Smooth muscle cell of the coronary artery (primary cell): ENCODE data around the gene TMEM186. TPM values are rescaled to one million over a fixed set of nuclear protein-coding genes. Genes with fewer than 3 reads are reported as not detected.

ENCODE experiments used
- total RNA-seq: library from RNA; depleted of rRNA; stranded (reverse); fragments of >200 nt; gene quantifications from 2 replicates; pipeline ENCODE4 v1.2.3, GENCODE V29; 2014; ENCODE audit warnings: low replicate concordance

TMEM186 gene, protein sequence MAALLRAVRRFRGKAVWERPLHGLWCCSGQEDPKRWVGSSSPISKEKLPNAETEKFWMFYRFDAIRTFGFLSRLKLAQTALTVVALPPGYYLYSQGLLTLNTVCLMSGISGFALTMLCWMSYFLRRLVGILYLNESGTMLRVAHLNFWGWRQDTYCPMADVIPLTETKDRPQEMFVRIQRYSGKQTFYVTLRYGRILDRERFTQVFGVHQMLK
- total RNA-seq = 3.2 and 5.7 TPM in 2 replicates

DNA sequence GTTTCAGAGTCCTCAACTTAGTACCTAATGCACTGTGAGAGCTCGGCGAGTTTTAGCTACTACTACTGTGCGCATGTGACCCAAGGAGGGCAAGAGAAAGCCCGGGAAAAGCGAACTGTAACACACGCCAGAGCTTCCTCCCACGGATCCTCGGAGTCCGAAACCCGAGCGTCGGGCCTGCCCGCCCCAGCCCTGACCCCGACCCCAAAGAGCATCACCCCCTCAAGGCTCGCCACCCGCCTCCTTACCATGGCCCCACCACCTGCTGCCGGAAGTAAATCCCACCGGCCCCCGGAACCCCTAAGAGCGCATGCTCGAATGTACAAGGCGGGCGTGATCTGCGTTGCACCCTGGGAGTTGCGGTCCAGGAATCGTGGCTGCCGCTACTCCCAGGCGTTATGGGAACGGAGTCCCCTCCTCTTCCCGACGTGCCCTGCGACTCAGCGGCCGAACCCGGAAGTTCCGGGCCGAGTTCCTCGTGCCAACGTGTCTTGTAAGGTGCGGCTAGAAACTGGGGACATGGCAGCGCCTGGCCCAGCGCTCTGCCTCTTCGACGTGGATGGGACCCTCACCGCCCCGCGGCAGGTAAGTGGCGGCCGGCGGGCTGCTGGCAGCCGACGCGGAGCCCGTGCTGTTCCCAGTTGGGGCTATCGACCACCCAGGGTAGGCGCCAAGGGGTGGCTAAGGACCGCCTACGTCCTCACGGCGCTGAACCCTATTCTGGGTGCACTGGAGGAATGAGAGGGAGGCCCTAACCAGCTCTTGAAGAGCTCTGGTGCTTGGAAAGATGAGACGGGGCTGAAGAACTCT, at the start of gene TMEM186, which contains the start of gene PMM2:
Gene TMEM186 (minus strand): TSS at position 276 of the 810 bp plus-strand sequence. CDS start 25 bp downstream, at position 251.
Gene PMM2 (plus strand): TSS at position 476 of the 810 bp plus-strand sequence. CDS start 44 bp downstream, at position 520.

Other genes with a start within 250 kb of the TMEM186 start
- gene TMEM114, start 207.1 kb downstream of the TMEM186 start, total RNA-seq = not detected in 2 replicates
- 23.1 and 23.5 TPM in 2 replicates for gene METTL22, start 175.9 kb downstream of the TMEM186 start, total RNA-seq
- gene ABAT, start 123.0 kb downstream of the TMEM186 start, total RNA-seq = 2.0 and 2.6 TPM in 2 replicates
- gene PMM2, start 200 bp upstream of the TMEM186 start, total RNA-seq = 19.7 and 28.8 TPM in 2 replicates
- 131 and 204 TPM in 2 replicates for gene CARHSP1, start 71.4 kb upstream of the TMEM186 start, total RNA-seq
- not detected in 2 replicates for gene LITAFD, start 84.7 kb upstream of the TMEM186 start, total RNA-seq
- gene USP7, start 166.3 kb upstream of the TMEM186 start, total RNA-seq = 40.4 and 46.0 TPM in 2 replicates